GM23338 (cell line): ENCODE data around the gene MKX.

Source experiments
- CTCF ChIP-seq, 2 experiments: fragments of 200-600 bp in 1 of 2; sonication (generic) in 1 of 2; conservative IDR thresholded peaks; 2 replicates each; pipeline versions ENCODE4 v1.5.1 to v1.6.1; 2016 to 2017; ENCODE audit warnings: antibody characterized with exemption in 2 of 2, low read depth in 2 of 2, mild to moderate bottlenecking in 2 of 2, moderate library complexity in 1 of 2
- EZH2 ChIP-seq: fragments of 200-600 bp; sonication (generic); IDR thresholded peaks from one replicate; pipeline ENCODE4 v1.8.0; 2017; ENCODE audit warnings: antibody characterized with exemption, mild to moderate bottlenecking, low read depth; ENCODE audit not compliant: unreplicated experiment
- EZH2phosphoT487 ChIP-seq: fragments of 200-600 bp; sonication (generic); IDR thresholded peaks from one replicate; pipeline ENCODE4 v1.8.1; 2018; ENCODE audit warnings: antibody characterized with exemption; ENCODE audit not compliant: unreplicated experiment
- JUNB ChIP-seq: IDR thresholded peaks from one replicate; pipeline ENCODE4 v1.6.1; 2016; ENCODE audit warnings: antibody characterized with exemption; ENCODE audit not compliant: unreplicated experiment
- POLR2AphosphoS5 ChIP-seq: IDR thresholded peaks from 2 replicates; pipeline ENCODE4 v1.6.1; 2016; ENCODE audit warnings: antibody characterized with exemption, low read depth
- REST ChIP-seq: IDR thresholded peaks from one replicate; pipeline ENCODE4 v1.6.1; 2018; ENCODE audit warnings: antibody characterized with exemption; ENCODE audit not compliant: unreplicated experiment
- ZNF114 ChIP-seq: fragments of 250-450 bp; sonication (Bioruptor Pico); IDR thresholded peaks from 2 replicates; pipeline ENCODE4 v1.5.0; 2020; ENCODE audit warnings: mild to moderate bottlenecking, moderate library complexity

DNA sequence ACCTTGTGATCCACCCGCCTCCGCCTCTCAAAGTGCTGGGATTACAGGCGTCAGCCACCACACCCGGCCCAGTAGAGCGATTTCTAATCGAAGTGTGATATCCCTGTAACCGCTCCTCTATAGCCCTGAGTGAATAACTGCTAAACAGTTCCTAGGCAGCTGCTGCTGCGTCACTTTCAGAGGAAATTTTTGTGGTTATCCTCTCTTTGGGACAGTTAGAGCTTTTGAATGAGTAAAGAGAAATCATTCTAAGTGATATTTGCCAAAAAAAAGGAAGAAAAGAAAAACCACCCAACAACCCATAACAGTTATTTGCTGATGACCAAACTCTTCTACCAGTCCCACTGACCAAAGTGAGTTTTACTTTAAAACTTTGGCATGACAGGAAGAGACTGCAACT lies 59.9 kb downstream of the MKX start:
- no peak for TF ChIP-seq EZH2phosphoT487
- no peak for TF ChIP-seq CTCF (conservative IDR thresholded peaks at IDR 0.05; ENCODE audit: low read depth in 2 of 2)
- TF ChIP-seq JUNB, result no peak
- no peak for TF ChIP-seq EZH2
- TF ChIP-seq ZNF114 (CRISPR knock-in tag), result no peak
- TF ChIP-seq REST, result no peak
- no peak for TF ChIP-seq POLR2AphosphoS5
